H9 (cell line): ENCODE data around the gene CCDC142. TPM values are rescaled to one million over a fixed set of nuclear protein-coding genes. Genes with fewer than 3 reads are reported as not detected.
A peak's percentile ranks its signal among the peaks of the same experiment; 100 is the strongest.

Experiments
- DNase-seq: peaks from one replicate; pipeline ENCODE4 v3.0.0-alpha.2; 2017
- H2AFZ ChIP-seq: one replicate; pipeline ENCODE4 v1.6.1; 2013; ENCODE audit warnings: mild to moderate bottlenecking, low read length, control low read depth, moderate library complexity
- H2AK5ac ChIP-seq: 2 replicates; pipeline ENCODE4 v1.6.1; 2013; ENCODE audit warnings: low read length, control low read depth, mixed read lengths; ENCODE audit not compliant: insufficient read length
- H2BK120ac ChIP-seq: one replicate; pipeline ENCODE4 v1.6.1; 2013; ENCODE audit warnings: low read depth, mild to moderate bottlenecking, low read length, control low read depth, inconsistent platforms; ENCODE audit not compliant: poor library complexity, severe bottlenecking
- H2BK12ac ChIP-seq: 2 replicates; pipeline ENCODE4 v1.6.1; 2013; ENCODE audit warnings: low read length, control low read depth, mixed read lengths, low read depth; ENCODE audit not compliant: insufficient read length
- H2BK15ac ChIP-seq: 2 replicates; pipeline ENCODE4 v1.6.1; 2013; ENCODE audit warnings: low read depth, low read length, control low read depth
- H2BK20ac ChIP-seq: one replicate; pipeline ENCODE4 v1.6.1; 2013; ENCODE audit warnings: low read depth, mild to moderate bottlenecking, low read length, control low read depth, inconsistent platforms; ENCODE audit not compliant: poor library complexity, severe bottlenecking
- H2BK5ac ChIP-seq: 2 replicates; pipeline ENCODE4 v1.6.1; 2013; ENCODE audit warnings: low read length, control low read depth, mixed read lengths; ENCODE audit not compliant: insufficient read length
- H3K14ac ChIP-seq: 2 replicates; pipeline ENCODE4 v1.6.1; 2013; ENCODE audit warnings: low read length, control low read depth; ENCODE audit not compliant: insufficient read depth
- H3K18ac ChIP-seq: 2 replicates; pipeline ENCODE4 v1.6.1; 2013; ENCODE audit warnings: low read depth, mild to moderate bottlenecking, mixed read lengths, low read length, control low read depth; ENCODE audit not compliant: insufficient read length
- H3K23ac ChIP-seq: 2 replicates; pipeline ENCODE4 v1.6.1; 2013; ENCODE audit warnings: low read length, control low read depth, mixed read lengths, low read depth; ENCODE audit not compliant: insufficient read length
- H3K23me2 ChIP-seq: 2 replicates; pipeline ENCODE4 v1.6.1; 2013; ENCODE audit warnings: low read depth, mild to moderate bottlenecking, mixed read lengths, low read length, control low read depth; ENCODE audit not compliant: insufficient read length, poor library complexity, severe bottlenecking
- H3K27ac ChIP-seq: 2 replicates; pipeline ENCODE4 v1.5.1; 2013; ENCODE audit warnings: low read length, control low read depth, mixed read lengths, low read depth; ENCODE audit not compliant: insufficient read length
- H3K27me3 ChIP-seq: 2 replicates; pipeline ENCODE4 v1.6.1; 2013; ENCODE audit warnings: low read length, control low read depth, inconsistent platforms; ENCODE audit not compliant: insufficient read depth
- H3K4ac ChIP-seq: 2 replicates; pipeline ENCODE4 v1.6.1; 2013; ENCODE audit warnings: low read depth, mild to moderate bottlenecking, control low read depth, inconsistent platforms, low read length, moderate library complexity
- H3K4me1 ChIP-seq: 2 replicates; pipeline ENCODE4 v1.6.1; 2013; ENCODE audit warnings: low read length, control low read depth, inconsistent platforms; ENCODE audit not compliant: insufficient read depth
- H3K4me2 ChIP-seq: 2 replicates; pipeline ENCODE4 v1.6.1; 2013; ENCODE audit warnings: low read length, control low read depth, mixed read lengths; ENCODE audit not compliant: insufficient read length, insufficient read depth
- H3K56ac ChIP-seq: 2 replicates; pipeline ENCODE4 v1.6.1; 2013; ENCODE audit warnings: low read depth, mild to moderate bottlenecking, mixed read lengths, low read length, control low read depth; ENCODE audit not compliant: insufficient read length
- H3K79me1 ChIP-seq: 2 replicates; pipeline ENCODE4 v1.6.1; 2013; ENCODE audit warnings: low read depth, mild to moderate bottlenecking, moderate library complexity, low read length, control low read depth, inconsistent platforms; ENCODE audit not compliant: insufficient read depth, poor library complexity, severe bottlenecking
- H3K79me2 ChIP-seq: 2 replicates; pipeline ENCODE4 v1.6.1; 2013; ENCODE audit warnings: low read length, control low read depth, inconsistent platforms; ENCODE audit not compliant: insufficient read depth
- H3K9ac ChIP-seq: 2 replicates; pipeline ENCODE4 v1.6.1; 2013; ENCODE audit warnings: low read length, control low read depth, mixed read lengths; ENCODE audit not compliant: insufficient read length; ENCODE audit errors: extremely low read depth
- H3K9me3 ChIP-seq: one replicate; pipeline ENCODE4 v1.6.1; 2013; ENCODE audit warnings: low read depth, low read length, inconsistent platforms; ENCODE audit not compliant: control insufficient read depth
- H3T11ph ChIP-seq: one replicate; pipeline ENCODE4 v1.6.1; 2013; ENCODE audit warnings: mild to moderate bottlenecking, low read length, control low read depth, inconsistent platforms
- H4K20me1 ChIP-seq: one replicate; pipeline ENCODE4 v1.6.1; 2013; ENCODE audit not compliant: control insufficient read depth, insufficient read length, insufficient read depth
- H4K5ac ChIP-seq: 2 replicates; pipeline ENCODE4 v1.6.1; 2013; ENCODE audit warnings: low read depth, mild to moderate bottlenecking, mixed read lengths, low read length, control low read depth; ENCODE audit not compliant: insufficient read length
- H4K8ac ChIP-seq: replicated peaks from 2 replicates; pipeline ENCODE4 v1.6.1; 2013; ENCODE audit warnings: low read length, control low read depth, mixed read lengths, low read depth; ENCODE audit not compliant: insufficient read length
- H4K91ac ChIP-seq: 2 replicates; pipeline ENCODE4 v1.6.1; 2013; ENCODE audit warnings: low read depth, mild to moderate bottlenecking, moderate library complexity, mixed read lengths, low read length, control low read depth; ENCODE audit not compliant: insufficient read length
- H3K27ac Mint-ChIP-seq, 3 experiments: 2 replicates in 2 of 3; 3 replicates in 1 of 3; pipeline ENCODE4 v1.8.0; 2020 to 2021; ENCODE audit warnings: mixed read lengths in 3 of 3, mild to moderate bottlenecking in 1 of 3, moderate library complexity in 1 of 3
- H3K27me3 Mint-ChIP-seq: 2 replicates; pipeline ENCODE4 v1.8.0; 2021; ENCODE audit warnings: low read depth, mild to moderate bottlenecking, moderate library complexity, mixed read lengths
- H3K36me3 Mint-ChIP-seq, 3 experiments: 2 replicates in 2 of 3; 3 replicates in 1 of 3; pipeline ENCODE4 v1.8.0; 2020 to 2021; ENCODE audit warnings: low read depth in 3 of 3, mixed read lengths in 3 of 3; ENCODE audit not compliant: insufficient read depth in 1 of 3
- H3K4me1 Mint-ChIP-seq, 2 experiments: 2 replicates each; pipeline ENCODE4 v1.8.0; 2020; ENCODE audit warnings: mixed read lengths in 2 of 2
- H3K4me3 Mint-ChIP-seq, 2 experiments: 2 replicates in 1 of 2; 3 replicates in 1 of 2; pipeline ENCODE4 v1.8.0; 2020 to 2021; ENCODE audit warnings: mild to moderate bottlenecking in 2 of 2, mixed read lengths in 2 of 2, moderate library complexity in 1 of 2
- H3K9me3 Mint-ChIP-seq, 2 experiments: 2 replicates in 1 of 2; 3 replicates in 1 of 2; pipeline ENCODE4 v1.8.0; 2020; ENCODE audit warnings: mild to moderate bottlenecking in 2 of 2, mixed read lengths in 2 of 2, moderate library complexity in 1 of 2
- WGBS: extraction: QIAGEN DNeasy Blood & Tissue Kit; methylation state at CpG from one replicate; pipeline ENCODE4 v1.1.7; 2013; ENCODE audit warnings: missing lambda C conversion rate, low lambda C conversion rate, mixed read lengths; ENCODE audit not compliant: insufficient read length; ENCODE audit errors: extremely low coverage; 5-methylcytosine and 5-hydroxymethylcytosine counted together
- total RNA-seq: library from RNA; stranded (reverse); gene quantifications from 2 replicates; pipeline ENCODE4 v1.2.1, GENCODE V29; 2021
- TF ChIP-seq, protein P1 (sequence below): fragments of 200-600 bp; sonication (generic); conservative IDR thresholded peaks from 3 replicates; pipeline ENCODE4 v1.8.0; 2021; ENCODE audit warnings: antibody characterized with exemption, mild to moderate bottlenecking

The CCDC142 gene
- total RNA-seq, 1 experiment from 2014 or later, result 21.5 TPM

GRCh38 chr2:74496997-74497776, 14.4 kb upstream of the CCDC142 start:
- H3K9ac ChIP-seq, result no peak overlapping the region
- H2BK15ac ChIP-seq, result no peak overlapping the region
- H2BK120ac ChIP-seq, result no peak overlapping the region
- H3K14ac ChIP-seq, result no peak overlapping the region
- Mint-ChIP-seq H3K9me3 (peaks cover 0 to 2% of the 10 kb centered on the region in 2 experiments; a peak in 2 of 5 replicates), H3K4me1 (peaks cover 32 to 43% of the 10 kb centered on the region in 2 experiments), H3K4me3 (peak overlapping the region; percentile 75 to 82), H3K36me3 (peaks cover 16 to 25% (median 22%) of the 10 kb centered on the region in 3 experiments), H3K27me3 (peaks cover 79% of the 10 kb centered on the region), H3K27ac (no peak overlapping the region)
- peaks cover 65% of the 10 kb centered on the region for H3K27me3 ChIP-seq
- WGBS, result no CpG with 5 or more reads among the region's 19 CpGs
- H3K23ac ChIP-seq, result no peak overlapping the region
- no peak overlapping the region for H3K27ac ChIP-seq
- no peak overlapping the region for H2BK5ac ChIP-seq
- no peaks in the 10 kb centered on the region for H3K79me1 ChIP-seq
- no peak overlapping the region for H4K8ac ChIP-seq
- peak overlapping the region; percentile 59 for H3K4me2 ChIP-seq
- no peak overlapping the region for H3K4ac ChIP-seq
- no peak overlapping the region for H2AK5ac ChIP-seq
- no peak overlapping the region for H3K56ac ChIP-seq
- H3K4me1 ChIP-seq, result no peaks in the 10 kb centered on the region
- H4K20me1 ChIP-seq, result no peaks in the 10 kb centered on the region
- no peaks in the 10 kb centered on the region for H3K79me2 ChIP-seq
- peaks cover 25% of the 10 kb centered on the region for H3K23me2 ChIP-seq
- no peak overlapping the region for H3K18ac ChIP-seq
- no peak overlapping the region for H3T11ph ChIP-seq
- TF ChIP-seq, protein P1, sequence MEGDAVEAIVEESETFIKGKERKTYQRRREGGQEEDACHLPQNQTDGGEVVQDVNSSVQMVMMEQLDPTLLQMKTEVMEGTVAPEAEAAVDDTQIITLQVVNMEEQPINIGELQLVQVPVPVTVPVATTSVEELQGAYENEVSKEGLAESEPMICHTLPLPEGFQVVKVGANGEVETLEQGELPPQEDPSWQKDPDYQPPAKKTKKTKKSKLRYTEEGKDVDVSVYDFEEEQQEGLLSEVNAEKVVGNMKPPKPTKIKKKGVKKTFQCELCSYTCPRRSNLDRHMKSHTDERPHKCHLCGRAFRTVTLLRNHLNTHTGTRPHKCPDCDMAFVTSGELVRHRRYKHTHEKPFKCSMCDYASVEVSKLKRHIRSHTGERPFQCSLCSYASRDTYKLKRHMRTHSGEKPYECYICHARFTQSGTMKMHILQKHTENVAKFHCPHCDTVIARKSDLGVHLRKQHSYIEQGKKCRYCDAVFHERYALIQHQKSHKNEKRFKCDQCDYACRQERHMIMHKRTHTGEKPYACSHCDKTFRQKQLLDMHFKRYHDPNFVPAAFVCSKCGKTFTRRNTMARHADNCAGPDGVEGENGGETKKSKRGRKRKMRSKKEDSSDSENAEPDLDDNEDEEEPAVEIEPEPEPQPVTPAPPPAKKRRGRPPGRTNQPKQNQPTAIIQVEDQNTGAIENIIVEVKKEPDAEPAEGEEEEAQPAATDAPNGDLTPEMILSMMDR, result no peak
- no peak overlapping the region for H2AFZ ChIP-seq
- no peak for DNase-seq
- no peak overlapping the region for H2BK20ac ChIP-seq
- no peaks in the 10 kb centered on the region for H3K9me3 ChIP-seq
- no peak overlapping the region for H4K91ac ChIP-seq
- no peak overlapping the region for H4K5ac ChIP-seq
- H2BK12ac ChIP-seq, result no peak overlapping the region
